ENCODE data around the gene ATXN1. TPM values are rescaled to one million over a fixed set of nuclear protein-coding genes. Genes with fewer than 3 reads are reported as not detected.

Gene ATXN1
- total RNA-seq, 1 experiment from 2014 or later = 5.6 TPM

GRCh38 chr6:16679050-16679449 is 82.2 kb downstream of the ATXN1 start:
- Histone ChIP-seq H2BK120ac (ENCODE audit: low read depth, low read length, poor library complexity, severe bottlenecking) (no peak overlapping the region), H3K27ac (ENCODE audit: insufficient read length, low read depth, low read length) (no peak overlapping the region), H3K79me1 (ENCODE audit: insufficient read depth, low read depth, low read length, poor library complexity, severe bottlenecking) (no peaks in the 10 kb centered on the region), H3K23ac (ENCODE audit: insufficient read length, low read depth, low read length) (no peak overlapping the region), H3K23me2 (ENCODE audit: insufficient read length, low read depth, low read length, poor library complexity, severe bottlenecking) (no peaks in the 10 kb centered on the region), H2BK15ac (ENCODE audit: low read depth, low read length) (no peak overlapping the region), H3K4me2 (ENCODE audit: insufficient read depth, insufficient read length, low read length) (no peak overlapping the region), H2BK5ac (ENCODE audit: insufficient read length, low read length) (no peak overlapping the region), H3K4me1 (ENCODE audit: insufficient read depth, low read length) (no peaks in the 10 kb centered on the region), H3K27me3 (ENCODE audit: insufficient read depth, low read length) (no peaks in the 10 kb centered on the region), H3T11ph (ENCODE audit: low read length) (no peak overlapping the region), H3K79me2 (ENCODE audit: insufficient read depth, low read length) (no peaks in the 10 kb centered on the region), H2AFZ (ENCODE audit: low read length) (no peak overlapping the region), H3K14ac (ENCODE audit: insufficient read depth, low read length) (no peak overlapping the region), H2BK12ac (ENCODE audit: insufficient read length, low read depth, low read length) (no peak overlapping the region), H4K5ac (ENCODE audit: insufficient read length, low read depth, low read length) (no peak overlapping the region), H3K18ac (ENCODE audit: insufficient read length, low read depth, low read length) (no peak overlapping the region), H4K91ac (ENCODE audit: insufficient read length, low read depth, low read length) (no peak overlapping the region), H3K56ac (ENCODE audit: insufficient read length, low read depth, low read length) (no peak overlapping the region), H4K8ac (replicated peaks; ENCODE audit: insufficient read length, low read depth, low read length) (no peak overlapping the region), H2BK20ac (ENCODE audit: low read depth, low read length, poor library complexity, severe bottlenecking) (no peak overlapping the region), H3K4ac (ENCODE audit: low read depth, low read length) (no peak overlapping the region), H4K20me1 (ENCODE audit: control insufficient read depth, insufficient read depth, insufficient read length) (no peaks in the 10 kb centered on the region), H2AK5ac (ENCODE audit: insufficient read length, low read length) (no peak overlapping the region), H3K9ac (ENCODE audit: extremely low read depth, insufficient read length, low read length) (no peak overlapping the region), H3K9me3 (ENCODE audit: control insufficient read depth, low read depth, low read length) (no peaks in the 10 kb centered on the region)
- Mint-ChIP-seq H3K4me3 (no peak overlapping the region), H3K27ac (no peak overlapping the region), H3K9me3 (no peaks in the 10 kb centered on the region), H3K27me3 (ENCODE audit: low read depth) (peaks cover 2% of the 10 kb centered on the region; the same call in 1 of the 2 replicates), H3K36me3 (ENCODE audit: insufficient read depth in 1 of 3, low read depth in 3 of 3) (no peaks in the 10 kb centered on the region), H3K4me1 (peaks cover 5 to 7% of the 10 kb centered on the region in 2 experiments)
- TF ChIP-seq CTCF (conservative IDR thresholded peaks at IDR 0.05) = no peak
- no peak for DNase-seq
- WGBS (ENCODE audit: extremely low coverage, insufficient read length, low lambda C conversion rate) = no CpG with 5 or more reads among the region's 1 CpG
